K562 (cell line): ENCODE results near the gene LAMTOR5. TPM values are rescaled to one million over a fixed set of nuclear protein-coding genes. Genes with fewer than 3 reads are reported as not detected.

Experiments
- AFF4 ChIP-seq: sonication (generic); formaldehyde crosslinking; IDR thresholded peaks from 2 replicates; pipeline ENCODE4 v1.8.0; 2023; ENCODE audit warnings: mild to moderate bottlenecking, missing genetic modification reagents
- CBX5 ChIP-seq: IDR thresholded peaks from 2 replicates; pipeline ENCODE4 v1.6.1; 2014; ENCODE audit warnings: low read depth, borderline replicate concordance
- CREM ChIP-seq: IDR thresholded peaks from 2 replicates; pipeline ENCODE4 v1.6.1; 2014; ENCODE audit warnings: antibody characterized with exemption, low read depth
- ETV1 ChIP-seq: fragments of 450-650 bp; conservative IDR thresholded peaks from 2 replicates; pipeline ENCODE4 v1.6.1; 2016; ENCODE audit warnings: missing genetic modification characterization, control low read depth, low read depth, missing compliant biosample characterization
- FOXJ2 ChIP-seq: fragments of 200-800 bp; sonication (Bioruptor generic); IDR thresholded peaks from 2 replicates; pipeline ENCODE4 v1.6.1; 2016; ENCODE audit warnings: missing genetic modification characterization, missing compliant biosample characterization
- RFX5 ChIP-seq: IDR thresholded peaks from 2 replicates; pipeline ENCODE4 v1.6.1; 2011; ENCODE audit warnings: low read depth, mild to moderate bottlenecking, improper control_type of control experiment, low read length
- SMC3 ChIP-seq: conservative IDR thresholded peaks from 2 replicates; pipeline ENCODE4 v1.6.1; 2011; ENCODE audit warnings: low read depth, low read length, improper control_type of control experiment; ENCODE audit not compliant: insufficient read depth
- TOE1 ChIP-seq, 2 experiments: fragments of 450-650 bp in 1 of 2; sonication (generic) in 1 of 2; formaldehyde crosslinking in 1 of 2; IDR thresholded peaks; 2 replicates each; pipeline versions ENCODE4 v1.7.1 to v1.8.0; 2016 to 2022; ENCODE audit warnings: borderline replicate concordance in 2 of 2, mild to moderate bottlenecking in 2 of 2, antibody characterized with exemption in 1 of 2, inconsistent platforms in 1 of 2, low read depth in 1 of 2, missing genetic modification reagents in 1 of 2, moderate library complexity in 1 of 2
- ZBTB40 ChIP-seq, 2 experiments: fragments of 450-650 bp in 1 of 2; sonication (generic) in 1 of 2; formaldehyde crosslinking in 1 of 2; IDR thresholded peaks; 2 replicates each; pipeline versions ENCODE4 v1.7.1 to v1.9.0; 2016 to 2022; ENCODE audit warnings: inconsistent platforms in 1 of 2, mild to moderate bottlenecking in 1 of 2, missing genetic modification reagents in 1 of 2
- ZNF280A ChIP-seq: fragments of 450-650 bp; IDR thresholded peaks from 2 replicates; pipeline ENCODE4 v1.6.1; 2018; ENCODE audit warnings: mild to moderate bottlenecking, low read depth; ENCODE audit not compliant: partially characterized antibody
- ZNF586 ChIP-seq: fragments of 450-650 bp; formaldehyde crosslinking; conservative IDR thresholded peaks from 2 replicates; pipeline ENCODE4 v1.4.0; 2020; ENCODE audit warnings: mild to moderate bottlenecking, moderate library complexity
- polyA plus RNA-seq, 8 experiments: library from polyadenylated mRNA; depleted of rRNA in 4 of 8; stranded (reverse) in 5 of 8; unstranded in 3 of 8; fragments of >200 nt; fragmentation: Nextera tagmentation in 2 of 8; fragmentation: Illumina TruSeq in 1 of 8; extraction: Ambion mirVana in 2 of 8; extraction: Trizol in 1 of 8; gene quantifications; 2 replicates each; pipeline versions ENCODE4 v1.2.1 to v1.2.3, GENCODE V29; 2011 to 2014; ENCODE audit warnings: inconsistent platforms in 1 of 8, missing spikeins in 1 of 8
- total RNA-seq, 7 experiments: library from RNA; depleted of rRNA in 6 of 7; stranded (reverse); fragments of >200 nt in 6 of 7; fragmentation: Illumina TruSeq in 2 of 7; extraction: Trizol in 2 of 7; gene quantifications; 2 replicates each; pipeline versions ENCODE4 v1.2.1 to v1.2.3, GENCODE V29; 2011 to 2021; ENCODE audit warnings: low replicate concordance in 1 of 7

Gene LAMTOR5
- total and polyA plus RNA-seq, 9 of the 15 experiments (the other 6 are each of a cell fraction or from before 2014, with no cell fraction given): 118 to 712 (median 241) TPM

DNA sequence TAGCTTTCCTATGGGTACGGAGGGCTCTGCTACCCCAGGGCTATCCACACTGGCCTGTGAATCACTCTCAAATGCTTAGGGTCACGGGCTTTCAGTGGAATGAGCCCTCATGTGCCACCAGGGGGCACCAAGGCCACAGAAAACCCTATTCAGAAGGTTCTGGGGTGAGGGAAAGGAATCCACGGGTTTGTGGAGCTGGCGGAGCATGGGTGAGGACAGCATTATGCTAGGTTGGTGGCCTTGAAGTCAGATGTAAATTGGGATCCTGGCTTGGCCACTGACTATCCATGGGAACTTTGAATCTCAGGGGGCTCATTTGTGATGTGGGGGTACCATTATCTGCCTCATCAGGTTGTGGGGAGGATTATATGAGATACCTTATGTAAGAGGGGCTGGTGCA, 5.1 kb upstream of the LAMTOR5 start (continued):
- TF ChIP-seq ZBTB40 (IDR thresholded peaks at IDR 0.05) (peak; percentile 27; the same call in 1 of the 2 replicates), ZBTB40 (CRISPR knock-in tag; IDR thresholded peaks at IDR 0.05) (no peak), AFF4 (0 out of 2 replicates have a peak, but pooled peaks have one; percentile 15), ZNF586 (CRISPR knock-in tag) (no peak), SMC3 (peak; percentile 98), FOXJ2 (tag) (no peak), ZNF280A (no peak), CBX5 (no peak), CREM (no peak), RFX5 (no peak), TOE1 (IDR thresholded peaks at IDR 0.05; ENCODE audit: borderline replicate concordance) (peak; percentile 35; the same call in 1 of the 2 replicates), TOE1 (CRISPR knock-in tag; IDR thresholded peaks at IDR 0.05; ENCODE audit: borderline replicate concordance, low read depth) (no peak), ETV1 (tag) (0 out of 2 replicates have a peak, but pooled peaks have one; percentile 27)
